Common myeloid progenitor, CD34-positive (primary cell): ENCODE data around the gene ZCCHC14.
A peak's percentile ranks its signal among the peaks of the same experiment; 100 is the strongest.

Experiments
- CTCF ChIA-PET: fragments of 350-600 bp; sonication (Branson Sonifier 250); formaldehyde crosslinking; loops from one replicate; lab custom pipeline; 2021; ENCODE audit warnings: antibody characterized with exemption; lab: Charles Lee
- POLR2A ChIA-PET: fragments of 350-600 bp; sonication (Branson Sonifier 250); formaldehyde crosslinking; loops from one replicate; lab custom pipeline; 2021; ENCODE audit warnings: antibody characterized with exemption; lab: Charles Lee
- DNase-seq, 3 donors: peaks; one replicate each; pipeline versions ENCODE4 v3.0.0 to v3.0.0-alpha.2; 2013
- H3K27ac ChIP-seq, 2 experiments: 1 replicate in 1 of 2; 2 replicates in 1 of 2; pipeline ENCODE4 v1.7.0; 2013; ENCODE audit warnings: inconsistent platforms in 2 of 2, low read length in 2 of 2, mild to moderate bottlenecking in 2 of 2, low read depth in 1 of 2, moderate library complexity in 1 of 2; ENCODE audit not compliant: severe bottlenecking in 2 of 2, insufficient read depth in 1 of 2, poor library complexity in 1 of 2
- H3K27me3 ChIP-seq, 5 experiments: replicated peaks in 2 of 5; 1 replicate in 3 of 5; 2 replicates in 2 of 5; pipeline versions ENCODE4 v1.6.1 to v1.7.0; 2013; ENCODE audit warnings: low read length in 4 of 5, mild to moderate bottlenecking in 2 of 5, moderate library complexity in 2 of 5, inconsistent platforms in 1 of 5; ENCODE audit not compliant: insufficient read depth in 5 of 5, control insufficient read depth in 4 of 5
- H3K36me3 ChIP-seq, 4 experiments: 1 replicate in 2 of 4; 2 replicates in 2 of 4; pipeline versions ENCODE4 v1.6.1 to v1.7.0; 2013; ENCODE audit warnings: low read length in 3 of 4, control low read depth in 1 of 4, mild to moderate bottlenecking in 1 of 4; ENCODE audit not compliant: control insufficient read depth in 4 of 4, insufficient read depth in 4 of 4
- H3K4me1 ChIP-seq, 4 experiments: 1 replicate in 3 of 4; 2 replicates in 1 of 4; pipeline versions ENCODE4 v1.6.1 to v1.7.1; 2013; ENCODE audit warnings: low read length in 3 of 4, mild to moderate bottlenecking in 3 of 4, control low read depth in 1 of 4, inconsistent platforms in 1 of 4, moderate library complexity in 1 of 4; ENCODE audit not compliant: control insufficient read depth in 4 of 4, insufficient read depth in 4 of 4; ENCODE audit errors: control extremely low read depth in 1 of 4
- H3K4me3 ChIP-seq, 7 experiments: 1 replicate in 4 of 7; 2 replicates in 3 of 7; pipeline versions ENCODE4 v1.5.1 to v1.7.0; 2013; ENCODE audit warnings: mild to moderate bottlenecking in 7 of 7, low read length in 6 of 7, moderate library complexity in 6 of 7, inconsistent platforms in 2 of 7, low read depth in 2 of 7, control low read depth in 1 of 7; ENCODE audit not compliant: insufficient read depth in 4 of 7, control insufficient read depth in 1 of 7; ENCODE audit errors: extremely low read depth in 1 of 7
- H3K9me3 ChIP-seq, 5 experiments: 1 replicate in 4 of 5; 2 replicates in 1 of 5; pipeline versions ENCODE4 v1.6.1 to v1.7.1; 2013; ENCODE audit warnings: low read length in 4 of 5, mild to moderate bottlenecking in 2 of 5, inconsistent platforms in 1 of 5, low read depth in 1 of 5, moderate library complexity in 1 of 5; ENCODE audit not compliant: control insufficient read depth in 4 of 5, insufficient read depth in 2 of 5; ENCODE audit errors: control extremely low read depth in 1 of 5
- WGBS: methylation state at CpG from one replicate; pipeline ENCODE4 v1.1.5; 2013; ENCODE audit not compliant: insufficient coverage; 5-methylcytosine and 5-hydroxymethylcytosine counted together

The ZCCHC14 gene

GRCh38 chr16:87441886-87442580 is 50.8 kb downstream of the ZCCHC14 start:
- DNase-seq = no peak
- Histone ChIP-seq H3K4me3 (no peak overlapping the region), H3K27me3 (no peaks in the 10 kb centered on the region), H3K9me3 (peaks cover 0 to 8% (median 3%) of the 10 kb centered on the region in 5 experiments), H3K36me3 (peaks cover 2 to 18% (median 7%) of the 10 kb centered on the region in 4 experiments), H3K27ac (no peak overlapping the region), H3K4me1 (no peaks in the 10 kb centered on the region)
- WGBS = 100% methylated on average over 9 of the region's 12 CpGs
- ChIA-PET POLR2A (no interaction called here), CTCF (interaction anchor here (1.2 kb wide), 1 partner anchor 24 kb away, joined by 3 read pairs; no protein-coding TSS in a partner anchor)

GRCh38 chr16:87439926-87440325 is 52.9 kb downstream of the ZCCHC14 start:
- WGBS = 100% methylated on average over 7 of the region's 10 CpGs
- ChIA-PET POLR2A (no interaction called here), CTCF (interaction anchor here (0.6 kb wide), 1 partner anchor 124 kb away, joined by 3 read pairs; no protein-coding TSS in a partner anchor)
- no peak overlapping the region for H3K27ac ChIP-seq
- peaks cover 2 to 6% (median 4%) of the 10 kb centered on the region in 4 experiments for H3K36me3 ChIP-seq
- no peak overlapping the region for H3K4me3 ChIP-seq
- DNase-seq = no peak
- peaks cover 0 to 8% (median 3%) of the 10 kb centered on the region in 5 experiments for H3K9me3 ChIP-seq
- no peaks in the 10 kb centered on the region for H3K27me3 ChIP-seq
- peaks cover 0 to 20% (median 17%) of the 10 kb centered on the region in 4 experiments for H3K4me1 ChIP-seq

- H3K27me3 ChIP-seq = no peaks in the 10 kb centered on the region
- ChIA-PET CTCF (interaction anchor here (1.0 kb wide), 1 partner anchor 24 kb away, joined by 3 read pairs; no protein-coding TSS in a partner anchor), POLR2A (no interaction called here)
- H3K27ac ChIP-seq = no peak overlapping the region
- peaks cover 0 to 2% (median 0%) of the 10 kb centered on the region in 5 experiments for H3K9me3 ChIP-seq
- no peak for DNase-seq
- peaks cover 0 to 3% (median 0%) of the 10 kb centered on the region in 4 experiments for H3K36me3 ChIP-seq
- H3K4me3 ChIP-seq = no peak overlapping the region
- WGBS = 98% methylated on average over 8 of the region's 9 CpGs
- peaks cover 0 to 20% (median 17%) of the 10 kb centered on the region in 4 experiments for H3K4me1 ChIP-seq
These were observed 54.2 kb downstream of the ZCCHC14 start for GRCh38 chr16:87438611-87438985.

- Histone ChIP-seq H3K4me3 (no peak overlapping the region), H3K36me3 (peaks cover 0 to 3% (median 0%) of the 10 kb centered on the region in 4 experiments), H3K27me3 (no peaks in the 10 kb centered on the region), H3K9me3 (no peaks in the 10 kb centered on the region), H3K27ac (no peak overlapping the region), H3K4me1 (peaks cover 0 to 20% (median 17%) of the 10 kb centered on the region in 4 experiments)
- 96% methylated on average over 13 of the region's 17 CpGs for WGBS
- CTCF ChIA-PET = interaction anchor here (0.7 to 1.0 kb wide), 2 partner anchors 23 to 25 kb away, joined by 3 to 4 read pairs; no protein-coding TSS in a partner anchor
- POLR2A ChIA-PET = no interaction called here
- no peak for DNase-seq
These were observed 54.8 kb downstream of the ZCCHC14 start for GRCh38 chr16:87437911-87438610.

- Histone ChIP-seq H3K4me3 (no peak overlapping the region), H3K36me3 (peaks cover 0 to 6% (median 3%) of the 10 kb centered on the region in 4 experiments), H3K27me3 (no peaks in the 10 kb centered on the region), H3K27ac (no peak overlapping the region), H3K4me1 (peaks cover 0 to 20% (median 17%) of the 10 kb centered on the region in 4 experiments), H3K9me3 (no peaks in the 10 kb centered on the region)
- CTCF ChIA-PET = interaction anchor here (0.7 to 1.2 kb wide), 2 partner anchors 24 to 199 kb away, joined by 3 to 4 read pairs; no protein-coding TSS in a partner anchor
- no peak for DNase-seq
- 97% methylated on average over 14 of the region's 14 CpGs for WGBS
- POLR2A ChIA-PET = no interaction called here
These were observed 55.5 kb downstream of the ZCCHC14 start for GRCh38 chr16:87437327-87437726.

- WGBS = 83% methylated on average over 17 of the region's 29 CpGs
- Histone ChIP-seq H3K27me3 (no peaks in the 10 kb centered on the region), H3K36me3 (peaks cover 0 to 12% (median 10%) of the 10 kb centered on the region in 4 experiments), H3K4me3 (peak overlapping the region in 2 of 7 experiments; percentile 22 to 52), H3K4me1 (peaks cover 0 to 20% (median 17%) of the 10 kb centered on the region in 4 experiments), H3K27ac (no peak overlapping the region), H3K9me3 (no peaks in the 10 kb centered on the region)
- POLR2A ChIA-PET = no interaction called here
- CTCF ChIA-PET = interaction anchor here (0.7 to 1.7 kb wide), 5 partner anchors 8 to 200 kb away, joined by 3 to 4 read pairs (median 4); no protein-coding TSS in a partner anchor
- DNase-seq = no peak
These were observed 56.3 kb downstream of the ZCCHC14 start for GRCh38 chr16:87436225-87437172.
